ENCODE results near the gene POLR2E. TPM values are rescaled to one million over a fixed set of nuclear protein-coding genes. Genes with fewer than 3 reads are reported as not detected.

The POLR2E gene
- total RNA-seq, 1 donor from 2014 or later: 140 TPM

GRCh38 chr19:1076951-1077350 lies 18.2 kb downstream of the POLR2E start:
- DNase-seq: no peak
- no peak overlapping the region for H3K27ac Mint-ChIP-seq (ENCODE audit: unreplicated experiment)
- no peak for TF ChIP-seq CTCF (IDR thresholded peaks at IDR 0.05; ENCODE audit: partially characterized antibody, unreplicated experiment)
- peaks cover 4% of the 10 kb centered on the region for H3K27me3 Mint-ChIP-seq (ENCODE audit: unreplicated experiment)
- no peak overlapping the region for H3K4me3 Mint-ChIP-seq (ENCODE audit: unreplicated experiment)
- H3K4me1 Mint-ChIP-seq (ENCODE audit: low read depth, unreplicated experiment): no peaks in the 10 kb centered on the region
- H3K9me3 Mint-ChIP-seq (ENCODE audit: unreplicated experiment): no peaks in the 10 kb centered on the region
- H3K36me3 Mint-ChIP-seq (ENCODE audit: unreplicated experiment): peaks cover under 1% of the 10 kb centered on the region

- no peak for TF ChIP-seq CTCF (IDR thresholded peaks at IDR 0.05; ENCODE audit: partially characterized antibody, unreplicated experiment)
- Mint-ChIP-seq H3K27ac (ENCODE audit: unreplicated experiment) (no peak overlapping the region), H3K4me1 (ENCODE audit: low read depth, unreplicated experiment) (peaks cover 1% of the 10 kb centered on the region), H3K36me3 (ENCODE audit: unreplicated experiment) (peaks cover 4% of the 10 kb centered on the region), H3K27me3 (ENCODE audit: unreplicated experiment) (peaks cover 7% of the 10 kb centered on the region), H3K9me3 (ENCODE audit: unreplicated experiment) (no peaks in the 10 kb centered on the region), H3K4me3 (ENCODE audit: unreplicated experiment) (no peak overlapping the region)
- no peak for DNase-seq
Measured at GRCh38 chr19:1076046-1076386, 19.2 kb downstream of the POLR2E start.

GRCh38 chr19:1074544-1075283 lies 20.5 kb downstream of the POLR2E start:
- Mint-ChIP-seq H3K9me3 (ENCODE audit: unreplicated experiment) (no peaks in the 10 kb centered on the region), H3K4me1 (ENCODE audit: low read depth, unreplicated experiment) (peaks cover 1% of the 10 kb centered on the region), H3K36me3 (ENCODE audit: unreplicated experiment) (peaks cover 4% of the 10 kb centered on the region), H3K27me3 (ENCODE audit: unreplicated experiment) (peaks cover 7% of the 10 kb centered on the region), H3K4me3 (ENCODE audit: unreplicated experiment) (no peak overlapping the region), H3K27ac (ENCODE audit: unreplicated experiment) (no peak overlapping the region)
- no peak for DNase-seq
- TF ChIP-seq CTCF (IDR thresholded peaks at IDR 0.05; ENCODE audit: partially characterized antibody, unreplicated experiment): no peak

GRCh38 chr19:1073956-1074517 lies 21.1 kb downstream of the POLR2E start:
- Mint-ChIP-seq H3K27me3 (ENCODE audit: unreplicated experiment) (peaks cover 7% of the 10 kb centered on the region), H3K4me3 (ENCODE audit: unreplicated experiment) (no peak overlapping the region), H3K4me1 (ENCODE audit: low read depth, unreplicated experiment) (peaks cover 1% of the 10 kb centered on the region), H3K36me3 (ENCODE audit: unreplicated experiment) (peaks cover 4% of the 10 kb centered on the region), H3K27ac (ENCODE audit: unreplicated experiment) (no peak overlapping the region), H3K9me3 (ENCODE audit: unreplicated experiment) (no peaks in the 10 kb centered on the region)
- no peak for DNase-seq
- TF ChIP-seq CTCF (IDR thresholded peaks at IDR 0.05; ENCODE audit: partially characterized antibody, unreplicated experiment): no peak
